Ectodermal cell (in vitro differentiated cells): ENCODE measurements around the gene NACC2.

Experiments used
- H3K27ac ChIP-seq: 2 replicates; pipeline ENCODE4 v1.7.0; 2013; ENCODE audit warnings: mild to moderate bottlenecking, low read depth, low read length; ENCODE audit not compliant: insufficient read depth, poor library complexity, severe bottlenecking
- H3K27me3 ChIP-seq: 2 replicates; pipeline ENCODE4 v1.7.0; 2013; ENCODE audit warnings: mild to moderate bottlenecking, low read length; ENCODE audit not compliant: insufficient read depth, control insufficient read depth, poor library complexity, severe bottlenecking
- H3K36me3 ChIP-seq: one replicate; pipeline ENCODE4 v1.7.0; 2013; ENCODE audit warnings: low read length; ENCODE audit not compliant: control insufficient read depth, insufficient read depth
- H3K4me1 ChIP-seq: one replicate; pipeline ENCODE4 v1.7.0; 2013; ENCODE audit warnings: low read length; ENCODE audit not compliant: control insufficient read depth, insufficient read depth
- H3K4me3 ChIP-seq: 2 replicates; pipeline ENCODE4 v1.7.0; 2013; ENCODE audit warnings: low read depth, low read length, control low read depth; ENCODE audit not compliant: insufficient read depth
- H3K9me3 ChIP-seq: 2 replicates; pipeline ENCODE4 v1.7.0; 2013; ENCODE audit warnings: mild to moderate bottlenecking, low read length, moderate library complexity; ENCODE audit not compliant: control insufficient read depth
- WGBS, 2 experiments: methylation state at CpG; one replicate each; pipeline ENCODE4 v1.1.7; 2013; ENCODE audit warnings: missing lambda C conversion rate in 2 of 2; 5-methylcytosine and 5-hydroxymethylcytosine counted together

The NACC2 gene

GRCh38 chr9:136086951-136087740 lies 7.9 kb downstream of the NACC2 start:
- Histone ChIP-seq H3K36me3 (no peaks in the 10 kb centered on the region), H3K4me3 (no peak overlapping the region), H3K27me3 (no peaks in the 10 kb centered on the region), H3K27ac (no peak overlapping the region), H3K9me3 (no peaks in the 10 kb centered on the region), H3K4me1 (peaks cover 20% of the 10 kb centered on the region)
- WGBS, 2 experiments: 91 to 92% methylated on average over 21 of the region's 21 CpGs

- Histone ChIP-seq H3K9me3 (no peaks in the 10 kb centered on the region), H3K4me3 (no peak overlapping the region), H3K27me3 (no peaks in the 10 kb centered on the region), H3K36me3 (no peaks in the 10 kb centered on the region), H3K27ac (no peak overlapping the region), H3K4me1 (peaks cover 12% of the 10 kb centered on the region)
- 93% methylated on average over 24 of the region's 24 CpGs for WGBS, 2 experiments
Observed at GRCh38 chr9:136086213-136086881, 8.7 kb downstream of the NACC2 start.

- H3K27me3 ChIP-seq: no peaks in the 10 kb centered on the region
- H3K9me3 ChIP-seq: no peaks in the 10 kb centered on the region
- no peak overlapping the region for H3K4me3 ChIP-seq
- 91 to 92% methylated on average over 16 of the region's 16 CpGs for WGBS, 2 experiments
- no peaks in the 10 kb centered on the region for H3K36me3 ChIP-seq
- no peak overlapping the region for H3K27ac ChIP-seq
- H3K4me1 ChIP-seq: peaks cover 7% of the 10 kb centered on the region
Observed at GRCh38 chr9:136085815-136086212, 9.3 kb downstream of the NACC2 start.

- no peaks in the 10 kb centered on the region for H3K27me3 ChIP-seq
- no peaks in the 10 kb centered on the region for H3K9me3 ChIP-seq
- no peak overlapping the region for H3K4me3 ChIP-seq
- no peaks in the 10 kb centered on the region for H3K36me3 ChIP-seq
- peaks cover 3% of the 10 kb centered on the region for H3K4me1 ChIP-seq
- no peak overlapping the region for H3K27ac ChIP-seq
- WGBS, 2 experiments: 95 to 96% methylated on average over 33 of the region's 33 CpGs
Observed at GRCh38 chr9:136084063-136084944, 10.8 kb downstream of the NACC2 start.

- H3K27ac ChIP-seq: no peak overlapping the region
- no peaks in the 10 kb centered on the region for H3K36me3 ChIP-seq
- no peak overlapping the region for H3K4me3 ChIP-seq
- WGBS, 2 experiments: 94 to 96% methylated on average over 24 of the region's 24 CpGs
- H3K9me3 ChIP-seq: no peaks in the 10 kb centered on the region
- no peaks in the 10 kb centered on the region for H3K27me3 ChIP-seq
- peaks cover under 1% of the 10 kb centered on the region for H3K4me1 ChIP-seq
Observed at GRCh38 chr9:136083558-136084062, 11.5 kb downstream of the NACC2 start.

GRCh38 chr9:136082496-136083361 lies 12.4 kb downstream of the NACC2 start:
- Histone ChIP-seq H3K9me3 (no peaks in the 10 kb centered on the region), H3K27me3 (no peaks in the 10 kb centered on the region), H3K27ac (no peak overlapping the region), H3K4me3 (no peak overlapping the region), H3K36me3 (no peaks in the 10 kb centered on the region), H3K4me1 (no peaks in the 10 kb centered on the region)
- WGBS, 2 experiments: 91% methylated on average over 34 of the region's 34 CpGs

GRCh38 chr9:136081826-136082495 lies 13.1 kb downstream of the NACC2 start:
- H3K27me3 ChIP-seq: no peaks in the 10 kb centered on the region
- H3K4me1 ChIP-seq: no peaks in the 10 kb centered on the region
- H3K36me3 ChIP-seq: no peaks in the 10 kb centered on the region
- H3K4me3 ChIP-seq: no peak overlapping the region
- no peak overlapping the region for H3K27ac ChIP-seq
- H3K9me3 ChIP-seq: no peaks in the 10 kb centered on the region
- WGBS, 2 experiments: 92 to 94% methylated on average over 24 of the region's 24 CpGs

- no peaks in the 10 kb centered on the region for H3K9me3 ChIP-seq
- no peaks in the 10 kb centered on the region for H3K27me3 ChIP-seq
- no peak overlapping the region for H3K4me3 ChIP-seq
- H3K27ac ChIP-seq: no peak overlapping the region
- WGBS, 2 experiments: 90 to 91% methylated on average over 27 of the region's 27 CpGs
- H3K36me3 ChIP-seq: no peaks in the 10 kb centered on the region
- H3K4me1 ChIP-seq: no peaks in the 10 kb centered on the region
Observed at GRCh38 chr9:136081113-136081825, 13.8 kb downstream of the NACC2 start.
